Measurements from ENCODE around the gene RASIP1. TPM values are rescaled to one million over a fixed set of nuclear protein-coding genes. Genes with fewer than 3 reads are reported as not detected.
A peak's percentile ranks its signal among the peaks of the same experiment; 100 is the strongest.

The RASIP1 gene
- total RNA-seq, 1 donor from 2014 or later: 85.9 TPM

DNA sequence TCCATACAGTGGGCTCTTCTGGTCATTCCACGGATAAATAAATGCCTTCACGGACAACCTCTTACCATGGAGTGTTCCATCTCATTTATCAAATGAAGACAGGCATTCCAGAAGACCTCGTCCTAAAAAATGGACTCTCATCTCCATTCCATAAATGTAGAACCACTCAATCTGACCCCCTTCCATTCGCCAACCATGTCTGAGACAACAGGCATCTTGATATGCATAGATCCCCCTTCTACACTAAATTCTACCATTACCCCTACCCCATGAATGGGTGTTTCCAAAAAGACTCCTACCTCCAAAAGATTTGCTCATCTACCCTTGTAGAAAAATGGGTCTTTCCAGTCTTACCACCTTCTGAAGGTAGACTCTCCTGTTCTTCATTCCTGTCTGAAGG lies 9.0 kb downstream of the RASIP1 start:
- Histone ChIP-seq H3K27ac (no peak overlapping the region), H3K9me3 (no peaks in the 10 kb centered on the region), H3K4me1 (no peaks in the 10 kb centered on the region), H3K4me3 (no peak overlapping the region), H3K36me3 (no peaks in the 10 kb centered on the region), H3K27me3 (no peaks in the 10 kb centered on the region)
- no peak for TF ChIP-seq CTCF (IDR thresholded peaks at IDR 0.05)
- intact Hi-C loops (cut with DNase I): no loop called here
- DNase-seq (ENCODE audit: low spot score in 2 of 2): no peak

- no peaks in the 10 kb centered on the region for H3K27me3 ChIP-seq
- TF ChIP-seq CTCF (IDR thresholded peaks at IDR 0.05): no peak
- no peaks in the 10 kb centered on the region for H3K9me3 ChIP-seq
- no peaks in the 10 kb centered on the region for H3K36me3 ChIP-seq
- no peak overlapping the region for H3K4me3 ChIP-seq
- intact Hi-C loops (cut with DNase I): no loop called here
- H3K4me1 ChIP-seq: peaks cover 0 to 9% of the 10 kb centered on the region in 2 donors
- no peak for DNase-seq (ENCODE audit: low spot score in 2 of 2)
- no peak overlapping the region for H3K27ac ChIP-seq
These were observed 11.3 kb downstream of the RASIP1 start for GRCh38 chr19:48728911-48729664.

DNA sequence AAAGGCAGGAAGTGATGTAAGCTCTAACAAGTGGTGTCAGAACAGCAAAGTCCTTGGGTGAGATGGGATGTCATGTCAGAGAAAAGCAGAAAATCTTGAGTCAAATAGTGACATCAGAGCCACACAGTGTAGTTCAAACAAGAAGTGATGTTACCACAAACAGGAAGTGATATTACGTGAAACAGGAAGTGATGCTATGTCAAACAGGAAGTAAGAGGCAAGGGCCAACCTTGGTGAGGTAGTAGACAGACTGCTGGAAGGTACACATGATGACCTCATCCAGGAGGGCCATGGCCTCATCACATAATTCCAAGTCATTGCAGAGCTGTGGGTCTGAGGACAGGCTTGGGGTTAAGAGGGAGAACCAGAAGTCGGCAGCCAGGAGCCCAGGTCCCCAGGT lies 13.9 kb downstream of the RASIP1 start:
- no peak for DNase-seq (ENCODE audit: low spot score in 2 of 2)
- H3K27me3 ChIP-seq: no peaks in the 10 kb centered on the region
- H3K9me3 ChIP-seq: no peaks in the 10 kb centered on the region
- H3K4me1 ChIP-seq: peaks cover 0 to 9% of the 10 kb centered on the region in 2 donors
- no peak for TF ChIP-seq CTCF (IDR thresholded peaks at IDR 0.05)
- H3K27ac ChIP-seq: peak overlapping the region in 1 of 2 donors; percentile 80
- no peaks in the 10 kb centered on the region for H3K36me3 ChIP-seq
- intact Hi-C loops (cut with DNase I): no loop called here
- H3K4me3 ChIP-seq: no peak overlapping the region

DNA sequence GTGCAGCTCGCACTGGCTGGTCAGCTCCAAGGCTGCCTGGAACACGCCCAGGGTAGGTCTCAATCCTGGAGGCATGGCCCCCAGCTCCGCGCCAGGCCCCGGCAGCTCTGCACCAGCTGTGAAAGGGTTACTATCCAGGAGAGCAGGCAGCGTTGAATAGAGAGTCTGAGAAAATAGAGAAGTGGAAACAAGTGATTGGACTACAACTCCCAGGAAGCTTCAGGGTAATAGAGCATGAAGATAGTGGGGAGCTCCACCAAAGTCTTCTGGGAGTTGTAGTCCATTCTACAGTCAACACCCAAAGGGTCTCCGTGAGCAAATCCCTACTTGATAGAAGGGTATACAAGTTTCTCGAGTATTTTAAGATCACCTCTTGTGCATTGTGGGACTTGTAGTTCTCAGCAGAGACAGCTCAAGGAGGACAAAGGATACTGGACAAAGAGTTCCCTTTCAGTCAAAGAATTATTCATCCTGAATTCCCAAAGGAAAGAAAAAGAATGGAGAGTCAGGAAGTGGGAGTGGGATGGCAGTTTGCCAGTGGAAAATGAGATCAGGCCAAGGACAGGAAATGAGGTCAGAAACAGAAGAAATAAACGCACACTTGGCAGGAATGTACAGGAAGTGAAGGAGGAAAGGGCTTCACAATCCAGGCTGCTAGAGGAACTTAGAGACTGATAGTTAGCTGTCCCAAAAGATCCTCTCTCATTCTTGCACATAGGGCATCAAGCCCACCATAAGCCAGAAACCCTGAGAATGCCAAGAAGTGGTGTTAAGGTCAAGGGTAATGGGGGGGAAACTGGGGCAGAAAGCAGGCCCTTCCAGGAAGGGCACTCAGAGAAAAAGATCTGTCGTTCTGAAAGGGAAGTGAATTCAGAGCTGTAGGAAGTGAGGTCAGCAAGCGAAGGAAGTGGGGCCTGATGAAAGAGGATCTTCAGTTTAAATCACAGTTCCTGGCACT lies 15.3 kb downstream of the RASIP1 start:
- intact Hi-C loops (cut with DNase I): no loop called here
- H3K9me3 ChIP-seq: no peaks in the 10 kb centered on the region
- TF ChIP-seq CTCF (IDR thresholded peaks at IDR 0.05): no peak
- no peaks in the 10 kb centered on the region for H3K36me3 ChIP-seq
- H3K4me1 ChIP-seq: peaks cover 0 to 12% of the 10 kb centered on the region in 2 donors
- DNase-seq (ENCODE audit: low spot score in 2 of 2): peak in 1 of 2 donors; percentile 89
- no peaks in the 10 kb centered on the region for H3K27me3 ChIP-seq
- H3K4me3 ChIP-seq: no peak overlapping the region
- peak overlapping the region; percentile 59 to 80 for H3K27ac ChIP-seq

DNA sequence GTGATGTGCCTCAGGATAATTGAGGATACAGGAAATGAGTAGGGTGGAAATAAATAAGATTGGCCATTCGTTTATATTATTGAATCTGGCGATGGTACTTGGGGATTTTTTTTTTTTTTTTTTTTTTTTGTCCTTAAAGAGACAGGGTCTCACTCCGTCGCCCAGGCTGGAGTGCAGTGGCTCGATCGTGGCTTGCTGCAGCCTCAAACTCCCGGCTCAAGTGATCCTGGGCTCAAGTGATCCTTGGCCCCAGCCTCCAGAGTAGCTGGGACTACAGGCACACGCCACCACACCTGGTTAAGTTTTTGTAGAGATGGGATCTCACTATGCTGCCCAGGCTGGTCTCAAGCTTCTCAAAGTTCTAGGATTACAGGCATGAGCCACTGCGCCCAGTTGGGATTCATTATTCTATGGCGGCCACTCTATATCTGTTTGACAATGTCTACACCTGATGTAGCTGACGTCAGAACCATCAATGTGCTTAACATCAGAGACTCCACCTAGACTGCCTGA lies 18.2 kb downstream of the RASIP1 start:
- intact Hi-C loops (cut with DNase I): no loop called here
- TF ChIP-seq CTCF (IDR thresholded peaks at IDR 0.05): no peak
- H3K4me1 ChIP-seq: peaks cover 3 to 15% of the 10 kb centered on the region in 2 donors

More for the DNA sequence above, 18.2 kb downstream of the RASIP1 start:
- Histone ChIP-seq H3K4me3 (no peak overlapping the region), H3K27ac (no peak overlapping the region), H3K36me3 (no peaks in the 10 kb centered on the region), H3K9me3 (no peaks in the 10 kb centered on the region), H3K27me3 (no peaks in the 10 kb centered on the region)
- DNase-seq (ENCODE audit: low spot score in 2 of 2): no peak

All from ascending aorta (tissue), 2 donors.